Measurements from ENCODE around the gene CCDC200. TPM values are rescaled to one million over a fixed set of nuclear protein-coding genes. Genes with fewer than 3 reads are reported as not detected.

The CCDC200 gene
- total RNA-seq, 1 experiment from 2014 or later: not detected

Other genes starting within 250 kb of the CCDC200 start
- 0.06 and 0.23 TPM in 2 replicates for gene PTGES3L, start 248.5 kb downstream of the CCDC200 start, total RNA-seq (2014; rRNA removed; shearing (Covaris generic))
- 4.2 and 4.3 TPM in 2 replicates for gene RUNDC1, start 248.1 kb downstream of the CCDC200 start, total RNA-seq (2014; rRNA removed; shearing (Covaris generic))
- gene RPL27, start 230.2 kb downstream of the CCDC200 start, total RNA-seq (2014; rRNA removed; shearing (Covaris generic)): 1,016 and 1,106 TPM in 2 replicates
- gene IFI35, start 221.8 kb downstream of the CCDC200 start, total RNA-seq (2014; rRNA removed; shearing (Covaris generic)): 6.0 and 7.8 TPM in 2 replicates
- gene VAT1, start 206.2 kb downstream of the CCDC200 start, total RNA-seq (2014; rRNA removed; shearing (Covaris generic)): 57.9 and 69.3 TPM in 2 replicates
- gene RND2, start 203.4 kb downstream of the CCDC200 start, total RNA-seq (2014; rRNA removed; shearing (Covaris generic)): 0.11 TPM in 1 of 2 replicates, not detected in the other
- gene BRCA1, start 103.3 kb downstream of the CCDC200 start, total RNA-seq (2014; rRNA removed; shearing (Covaris generic)): 41.0 and 41.8 TPM in 2 replicates
- 25.6 and 31.7 TPM in 2 replicates for gene NBR1, start 57.4 kb downstream of the CCDC200 start, total RNA-seq (2014; rRNA removed; shearing (Covaris generic))
- 1.8 and 3.8 TPM in 2 replicates for gene TMEM106A, start 16.7 kb downstream of the CCDC200 start, total RNA-seq (2014; rRNA removed; shearing (Covaris generic))
- not detected in 2 replicates for gene RNU2-1, start 5.4 kb upstream of the CCDC200 start, total RNA-seq (2014; rRNA removed; shearing (Covaris generic))
- 7.0 and 12.8 TPM in 2 replicates for gene ARL4D, start 170.4 kb upstream of the CCDC200 start, total RNA-seq (2014; rRNA removed; shearing (Covaris generic))